Stimulated activated CD4-positive, alpha-beta T cell treated with anti-CD3 and anti-CD28 coated beads, Interleukin-4, amount 100 ng/mL, for 4 hours (primary cell): ENCODE results near the gene MMD.
"Not testable (repeated sequence)": the region's sequence is repeated elsewhere in the genome, so short reads cannot be mapped to it uniquely, and the experiment has no call there.

Source experiments
- DNase-seq, 2 experiments: peaks; one replicate each; pipeline ENCODE4 v3.0.0-alpha.2; 2020

The MMD gene

DNA sequence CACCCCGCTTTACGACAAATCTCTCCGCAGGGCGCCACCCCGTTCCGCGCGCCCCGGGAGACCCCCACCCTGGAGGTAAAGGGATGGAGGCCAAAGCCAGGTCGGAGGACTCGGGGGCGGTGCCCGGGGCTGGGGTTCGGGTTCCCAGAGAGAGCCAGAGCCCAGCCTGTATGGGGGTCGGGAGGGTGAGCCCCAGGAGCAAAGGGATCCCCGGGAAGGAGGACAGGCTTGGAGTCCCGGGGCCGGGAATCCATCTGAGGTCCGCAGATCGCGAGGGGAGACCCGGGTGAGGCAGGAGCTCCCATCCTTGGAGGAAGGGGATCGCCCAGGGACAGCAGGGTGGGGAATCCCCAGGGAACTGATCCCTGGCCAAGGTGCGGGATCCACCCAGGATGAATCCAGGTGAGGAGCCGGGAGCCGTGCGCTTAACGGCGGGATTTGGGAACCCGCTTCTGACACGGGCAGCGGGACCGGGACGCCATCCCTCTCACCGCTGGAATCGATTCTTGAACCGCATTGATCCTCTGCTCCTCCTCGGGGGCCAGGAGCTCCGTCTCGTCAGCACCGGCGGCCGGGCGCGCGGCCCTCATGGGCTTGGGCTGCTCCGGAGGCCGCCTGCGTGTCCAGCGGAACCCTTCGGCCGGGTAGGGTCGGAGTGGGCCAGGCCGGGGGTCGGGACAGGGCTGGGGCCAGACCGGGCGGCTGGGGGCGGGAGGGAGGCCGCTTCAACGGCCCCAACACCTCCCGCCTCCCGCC is at the start of gene MMD:
MMD (minus strand) TSS at position 657 of the 756 bp plus-strand sequence; CDS start at position 517, 140 bp downstream.
- DNase-seq = peak in 1 of 2 experiments; percentile 6

DNA sequence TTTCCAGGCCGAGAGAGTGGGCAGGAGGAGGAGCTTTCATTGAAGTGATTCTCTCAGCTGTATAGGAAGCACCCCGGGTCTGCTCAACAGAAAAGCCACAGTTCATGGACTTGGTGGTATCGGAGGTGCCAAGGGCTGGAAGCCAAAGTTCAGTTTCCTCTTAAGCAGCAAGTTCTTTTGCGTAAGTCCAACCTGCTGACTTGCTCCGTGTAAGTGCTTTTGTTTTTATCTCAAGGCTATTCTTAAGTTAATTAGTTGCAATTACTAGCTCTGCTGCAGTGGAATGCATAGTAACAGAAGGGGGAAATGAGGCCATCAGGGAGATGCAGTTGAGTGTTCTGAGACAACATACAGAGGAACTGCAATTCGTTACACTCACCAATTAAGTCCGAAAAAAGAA is 45.0 kb upstream of the MMD start:
- no peak for DNase-seq

- not testable (repeated sequence) for DNase-seq
These were observed 44.1 kb upstream of the MMD start for GRCh38 chr17:55465771-55466170.

GRCh38 chr17:55463600-55463999 is 42.0 kb upstream of the MMD start:
- DNase-seq = no peak

DNA sequence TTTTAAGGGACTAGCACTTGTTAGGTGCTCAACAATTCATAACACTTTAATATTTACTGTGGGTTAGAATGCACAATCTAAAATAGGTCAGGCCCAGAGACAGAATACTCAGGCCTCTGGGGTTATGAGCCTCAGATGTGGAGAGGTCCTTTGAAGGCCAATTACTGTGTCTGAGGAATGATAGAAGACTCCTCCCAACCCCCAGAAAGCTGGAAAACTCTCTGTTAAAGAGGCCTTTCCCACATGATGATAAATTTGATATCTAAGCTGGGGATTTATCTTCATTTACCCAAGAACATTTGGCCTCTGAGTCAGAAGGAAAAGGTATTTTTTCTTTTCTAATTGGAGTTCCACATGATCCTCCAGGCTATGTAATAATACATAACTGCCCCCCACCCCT is 41.1 kb upstream of the MMD start:
- no peak for DNase-seq

- DNase-seq = no peak
These were observed 40.6 kb upstream of the MMD start for GRCh38 chr17:55462234-55462633.

GRCh38 chr17:55458978-55459377 is 37.3 kb upstream of the MMD start:
- peak; percentile 21 to 39 for DNase-seq

DNA sequence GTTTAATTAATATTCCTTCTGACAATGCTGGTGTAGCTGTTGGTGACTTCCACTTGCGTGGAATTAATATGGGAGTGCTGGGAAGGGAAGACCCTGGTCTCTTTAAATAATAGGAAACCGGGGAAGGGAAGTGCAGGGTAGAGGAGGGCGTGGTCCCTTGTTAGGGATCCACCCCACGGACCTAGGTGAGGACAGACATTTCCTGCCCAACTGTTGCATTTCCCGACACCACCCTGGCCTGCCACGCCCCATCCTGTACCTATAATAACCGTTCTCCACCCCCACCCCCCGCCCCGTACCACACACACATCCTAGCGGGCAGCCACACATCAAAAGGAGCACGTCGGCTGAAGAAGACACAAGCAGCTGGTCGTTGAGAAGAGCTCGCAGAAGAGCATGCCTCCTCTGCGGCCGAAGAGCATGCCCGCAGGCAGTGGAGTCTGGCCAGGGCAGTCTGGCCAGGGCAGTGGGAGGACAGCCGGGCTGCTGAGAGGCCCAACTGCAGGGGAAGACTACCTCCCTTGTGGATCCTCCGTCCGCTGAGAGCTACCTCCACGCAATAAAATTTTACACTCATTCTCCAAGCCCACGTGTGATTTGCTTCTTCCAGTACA is 36.8 kb upstream of the MMD start:
- DNase-seq = no peak

- no peak for DNase-seq
These were observed 34.9 kb upstream of the MMD start for GRCh38 chr17:55456307-55457240.

DNA sequence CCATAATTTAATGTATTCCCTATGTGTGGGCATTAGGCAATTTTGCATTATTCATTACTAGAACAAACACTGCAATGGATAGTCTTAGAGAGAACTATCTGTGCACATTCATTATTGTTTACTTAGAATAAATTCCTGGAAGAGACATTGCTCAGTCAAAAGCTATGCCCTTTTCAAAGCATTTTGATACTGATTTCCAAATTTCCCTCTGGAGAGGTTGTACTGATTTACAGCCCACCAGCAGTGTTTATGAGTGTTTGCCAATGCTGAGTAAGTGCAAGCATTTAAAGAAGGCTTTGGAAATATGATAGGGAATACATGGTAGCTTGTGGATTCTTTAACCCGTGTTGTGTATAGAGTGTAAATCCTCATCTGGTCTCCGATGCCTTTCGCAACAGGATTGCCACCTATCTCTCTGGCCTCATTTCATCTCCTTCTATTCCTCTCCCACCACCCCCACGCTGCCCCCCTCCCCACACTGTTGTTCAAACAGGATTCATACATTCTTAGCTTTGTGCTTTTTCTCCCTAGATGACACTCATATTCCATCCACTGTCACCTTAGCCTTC is 33.4 kb upstream of the MMD start:
- DNase-seq = no peak

GRCh38 chr17:55453839-55454557 is 32.4 kb upstream of the MMD start:
- DNase-seq = no peak

DNA sequence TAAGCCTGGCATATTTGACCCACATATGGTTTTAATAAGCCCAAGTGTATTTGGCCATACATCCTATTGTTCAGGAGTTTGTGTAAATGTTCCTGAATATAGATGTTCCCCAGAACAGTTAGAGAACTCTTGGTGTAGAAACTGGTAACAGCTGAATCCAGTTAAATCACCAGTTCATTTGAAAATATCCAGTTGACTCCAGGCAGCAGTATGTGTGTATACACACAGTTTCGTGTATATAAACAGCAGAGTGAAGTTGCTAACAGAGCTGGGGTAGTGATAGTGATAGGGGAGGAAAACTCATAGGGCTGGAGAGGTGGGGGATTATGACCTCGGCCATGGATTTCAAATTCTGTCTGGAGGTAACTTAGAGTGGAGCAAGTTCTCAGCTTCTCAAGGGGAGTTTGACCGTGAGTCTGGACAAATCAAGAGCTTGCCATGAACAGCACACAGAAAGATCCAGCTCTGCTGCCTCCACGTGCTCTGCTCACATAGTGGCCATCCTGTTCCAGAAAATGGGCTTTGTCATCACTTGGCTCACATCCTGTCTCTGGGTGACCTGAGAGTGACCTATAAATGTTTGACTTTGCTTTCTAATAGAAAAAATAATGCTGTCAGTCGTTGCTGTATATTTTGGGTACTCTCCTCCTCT is 30.6 kb upstream of the MMD start:
- DNase-seq = no peak

- no peak for DNase-seq
These were observed 30.1 kb upstream of the MMD start for GRCh38 chr17:55451758-55452138.

DNA sequence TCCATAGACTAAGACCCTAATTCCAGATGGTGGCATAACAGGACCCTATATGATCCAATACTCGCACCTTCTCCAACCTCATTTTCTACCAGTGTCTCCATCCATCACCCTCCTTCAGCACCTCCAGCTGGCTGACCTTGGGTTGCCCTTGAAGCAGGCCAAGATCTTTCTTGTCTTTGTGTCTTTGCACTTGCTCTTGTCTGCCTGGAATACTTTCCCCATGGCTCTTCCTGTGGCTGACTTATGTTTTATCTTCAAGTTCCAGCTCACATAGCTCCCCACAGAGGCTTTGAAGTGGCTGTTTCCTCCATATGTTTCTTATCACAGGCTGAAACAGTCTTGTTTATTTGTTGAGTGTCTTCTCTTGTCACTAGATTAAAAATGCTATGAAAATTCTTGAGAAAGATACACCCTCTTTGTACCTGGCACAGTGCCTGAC is 29.6 kb upstream of the MMD start:
- DNase-seq = no peak

DNA sequence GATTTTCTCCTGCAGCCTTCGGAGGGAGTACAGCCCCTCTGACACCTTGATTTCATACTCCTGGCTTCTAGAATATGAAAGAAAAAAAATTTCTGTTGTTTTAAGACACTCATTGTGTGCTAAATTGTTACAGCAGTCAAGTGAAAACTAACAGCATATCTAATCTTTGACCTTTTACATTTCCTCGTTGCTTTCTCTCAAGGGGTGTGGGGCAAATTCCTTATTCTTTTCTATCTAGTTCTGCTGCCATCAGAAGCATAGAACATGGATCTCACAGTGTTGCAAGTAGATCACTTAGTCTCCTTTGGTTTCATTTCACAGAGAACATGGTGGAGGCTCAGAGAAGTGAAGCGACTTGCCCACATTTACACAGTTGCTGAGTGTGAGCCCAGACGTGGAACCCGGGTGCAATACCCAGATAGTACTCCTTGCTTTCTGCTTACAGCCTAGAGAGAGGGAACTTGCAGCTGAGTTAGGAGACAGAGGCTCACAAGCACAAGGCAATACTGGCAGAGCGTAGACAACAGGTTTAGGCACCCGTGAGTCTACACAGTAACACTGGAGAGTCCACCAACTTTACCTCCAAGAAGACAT is 28.7 kb upstream of the MMD start:
- no peak for DNase-seq

- DNase-seq = no peak
These were observed 27.0 kb upstream of the MMD start for GRCh38 chr17:55448681-55449080.

DNA sequence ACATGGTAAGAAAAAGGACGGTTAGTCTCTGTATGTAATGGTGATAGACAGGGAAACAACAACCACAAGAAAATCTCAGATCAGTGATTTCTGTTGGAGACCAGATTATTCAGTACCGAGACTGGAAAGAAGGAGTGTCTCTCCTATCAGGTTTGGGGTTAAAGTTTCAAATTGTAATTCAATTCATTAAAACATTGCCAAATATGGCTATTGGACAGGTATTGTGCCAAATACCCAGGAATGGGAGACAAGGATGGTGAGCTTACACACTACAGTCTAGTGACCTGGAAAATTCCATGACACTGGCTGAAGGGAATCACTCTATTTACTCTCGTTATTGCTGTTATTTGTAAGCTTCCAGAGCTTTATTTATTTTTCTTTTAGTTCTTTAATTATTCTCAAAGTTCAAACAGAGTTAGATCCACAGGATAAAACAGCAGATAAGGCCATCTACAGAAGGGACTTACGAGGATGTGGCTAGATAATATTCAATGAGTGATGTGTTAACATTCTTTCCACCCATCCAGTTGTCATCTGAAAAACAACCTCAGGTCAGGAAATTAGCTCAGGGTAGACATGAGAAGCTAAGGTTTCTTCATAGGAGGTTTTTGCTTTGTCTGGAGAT is 25.1 kb upstream of the MMD start:
- no peak for DNase-seq

- not testable (repeated sequence) for DNase-seq
These were observed 24.4 kb upstream of the MMD start for GRCh38 chr17:55446004-55446403.

- DNase-seq = no peak
These were observed 23.1 kb upstream of the MMD start for GRCh38 chr17:55444471-55445441.

GRCh38 chr17:55443904-55444303 is 22.3 kb upstream of the MMD start:
- DNase-seq = no peak
